ENCODE results near the gene TIAM1. TPM values are rescaled to one million over a fixed set of nuclear protein-coding genes. Genes with fewer than 3 reads are reported as not detected.

The TIAM1 gene
- total RNA-seq, 1 experiment from 2014 or later = 3.7 TPM

DNA sequence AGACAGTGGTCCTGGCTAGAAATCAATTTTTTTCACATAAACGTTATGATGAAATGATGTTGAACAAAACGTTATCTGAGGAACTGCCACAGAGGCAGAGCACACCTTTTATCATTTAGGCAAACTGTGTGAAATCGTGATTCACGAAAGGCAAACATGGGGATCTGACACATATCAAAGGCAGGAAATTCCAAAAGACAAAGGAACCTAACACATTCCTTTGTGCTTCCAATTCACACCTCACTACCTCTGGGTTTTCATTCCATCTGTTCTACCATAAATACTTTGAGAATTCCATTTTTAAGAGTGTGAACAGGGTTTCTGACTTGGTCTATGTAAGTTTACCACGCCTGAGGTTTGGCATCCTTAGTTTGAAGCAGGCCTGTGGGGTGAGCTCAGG lies 186.3 kb downstream of the TIAM1 start:
- no peak for ATAC-seq
- Histone ChIP-seq H3K9me3 (ENCODE audit: control insufficient read depth, insufficient read depth, low read depth, low read length) (no peaks in the 10 kb centered on the region; the same call in 1 of the 2 replicates), H3K36me3 (ENCODE audit: control insufficient read depth, insufficient read depth, low read length) (no peaks in the 10 kb centered on the region), H3K4me3 (ENCODE audit: low read depth in 2 of 2, low read length in 2 of 2) (no peak overlapping the region), H3K27me3 (ENCODE audit: control insufficient read depth, insufficient read depth, low read length) (no peaks in the 10 kb centered on the region; the same call in 1 of the 2 replicates), H3K27ac (ENCODE audit: low read length) (no peak overlapping the region), H3K4me1 (ENCODE audit: control insufficient read depth, insufficient read depth, low read length) (no peaks in the 10 kb centered on the region)
- in situ Hi-C loops (cut with HindIII; ENCODE audit: low pct_unique_long_range_greater_than_20kb, low sequenced_read_pairs) (no loop called here), intact Hi-C loops (cut with micrococcal nuclease; ENCODE audit: unreplicated experiment) (no loop called here)
- DNase-seq (ENCODE audit: low read depth, low spot score) = no peak
- POLR2A ChIA-PET = no interaction called here
- BruUV-seq (replicated peaks) = no TSS peak
- CTCF ChIA-PET = no interaction called here
- TF ChIP-seq POLR2AphosphoS5 (IDR thresholded peaks at IDR 0.05; ENCODE audit: low read depth, low read length) = no peak
- no peak for TF ChIP-seq SIN3A (IDR thresholded peaks at IDR 0.05; ENCODE audit: borderline replicate concordance, insufficient read depth, low read depth, low read length)
- no peak for TF ChIP-seq TCF7L2 (IDR thresholded peaks at IDR 0.05; ENCODE audit: low read depth, low read length)
- TF ChIP-seq, protein P1, sequence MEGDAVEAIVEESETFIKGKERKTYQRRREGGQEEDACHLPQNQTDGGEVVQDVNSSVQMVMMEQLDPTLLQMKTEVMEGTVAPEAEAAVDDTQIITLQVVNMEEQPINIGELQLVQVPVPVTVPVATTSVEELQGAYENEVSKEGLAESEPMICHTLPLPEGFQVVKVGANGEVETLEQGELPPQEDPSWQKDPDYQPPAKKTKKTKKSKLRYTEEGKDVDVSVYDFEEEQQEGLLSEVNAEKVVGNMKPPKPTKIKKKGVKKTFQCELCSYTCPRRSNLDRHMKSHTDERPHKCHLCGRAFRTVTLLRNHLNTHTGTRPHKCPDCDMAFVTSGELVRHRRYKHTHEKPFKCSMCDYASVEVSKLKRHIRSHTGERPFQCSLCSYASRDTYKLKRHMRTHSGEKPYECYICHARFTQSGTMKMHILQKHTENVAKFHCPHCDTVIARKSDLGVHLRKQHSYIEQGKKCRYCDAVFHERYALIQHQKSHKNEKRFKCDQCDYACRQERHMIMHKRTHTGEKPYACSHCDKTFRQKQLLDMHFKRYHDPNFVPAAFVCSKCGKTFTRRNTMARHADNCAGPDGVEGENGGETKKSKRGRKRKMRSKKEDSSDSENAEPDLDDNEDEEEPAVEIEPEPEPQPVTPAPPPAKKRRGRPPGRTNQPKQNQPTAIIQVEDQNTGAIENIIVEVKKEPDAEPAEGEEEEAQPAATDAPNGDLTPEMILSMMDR (IDR thresholded peaks at IDR 0.05) = no peak
- TF ChIP-seq, protein P2, sequence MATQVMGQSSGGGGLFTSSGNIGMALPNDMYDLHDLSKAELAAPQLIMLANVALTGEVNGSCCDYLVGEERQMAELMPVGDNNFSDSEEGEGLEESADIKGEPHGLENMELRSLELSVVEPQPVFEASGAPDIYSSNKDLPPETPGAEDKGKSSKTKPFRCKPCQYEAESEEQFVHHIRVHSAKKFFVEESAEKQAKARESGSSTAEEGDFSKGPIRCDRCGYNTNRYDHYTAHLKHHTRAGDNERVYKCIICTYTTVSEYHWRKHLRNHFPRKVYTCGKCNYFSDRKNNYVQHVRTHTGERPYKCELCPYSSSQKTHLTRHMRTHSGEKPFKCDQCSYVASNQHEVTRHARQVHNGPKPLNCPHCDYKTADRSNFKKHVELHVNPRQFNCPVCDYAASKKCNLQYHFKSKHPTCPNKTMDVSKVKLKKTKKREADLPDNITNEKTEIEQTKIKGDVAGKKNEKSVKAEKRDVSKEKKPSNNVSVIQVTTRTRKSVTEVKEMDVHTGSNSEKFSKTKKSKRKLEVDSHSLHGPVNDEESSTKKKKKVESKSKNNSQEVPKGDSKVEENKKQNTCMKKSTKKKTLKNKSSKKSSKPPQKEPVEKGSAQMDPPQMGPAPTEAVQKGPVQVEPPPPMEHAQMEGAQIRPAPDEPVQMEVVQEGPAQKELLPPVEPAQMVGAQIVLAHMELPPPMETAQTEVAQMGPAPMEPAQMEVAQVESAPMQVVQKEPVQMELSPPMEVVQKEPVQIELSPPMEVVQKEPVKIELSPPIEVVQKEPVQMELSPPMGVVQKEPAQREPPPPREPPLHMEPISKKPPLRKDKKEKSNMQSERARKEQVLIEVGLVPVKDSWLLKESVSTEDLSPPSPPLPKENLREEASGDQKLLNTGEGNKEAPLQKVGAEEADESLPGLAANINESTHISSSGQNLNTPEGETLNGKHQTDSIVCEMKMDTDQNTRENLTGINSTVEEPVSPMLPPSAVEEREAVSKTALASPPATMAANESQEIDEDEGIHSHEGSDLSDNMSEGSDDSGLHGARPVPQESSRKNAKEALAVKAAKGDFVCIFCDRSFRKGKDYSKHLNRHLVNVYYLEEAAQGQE (IDR thresholded peaks at IDR 0.05; ENCODE audit: insufficient read depth in 1 of 2, low read depth in 2 of 2, low read length in 1 of 2) = no peak

DNA sequence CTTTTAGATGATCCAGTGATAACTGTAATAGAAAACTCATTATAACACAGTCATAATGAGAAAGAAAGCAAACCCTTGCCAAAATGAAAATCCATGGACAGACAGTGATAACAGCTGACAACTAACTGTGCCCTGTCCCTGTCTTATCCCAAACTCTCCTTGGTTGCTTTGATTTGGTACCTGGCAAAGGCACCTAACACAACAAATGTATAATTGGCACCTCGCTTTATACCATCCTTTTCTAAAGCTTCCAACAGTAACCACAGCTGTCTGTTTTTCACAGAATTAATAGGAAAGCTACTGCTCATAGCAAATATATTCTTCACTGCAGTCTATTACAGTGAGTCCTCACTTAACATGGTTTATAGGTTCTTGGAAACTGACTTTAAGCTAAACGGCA lies 187.4 kb downstream of the TIAM1 start:
- no TSS peak for BruUV-seq (replicated peaks)
- Histone ChIP-seq H3K27me3 (ENCODE audit: control insufficient read depth, insufficient read depth, low read length) (no peaks in the 10 kb centered on the region; the same call in 1 of the 2 replicates), H3K27ac (ENCODE audit: low read length) (no peak overlapping the region), H3K4me3 (ENCODE audit: low read depth in 2 of 2, low read length in 2 of 2) (no peak overlapping the region), H3K9me3 (ENCODE audit: control insufficient read depth, insufficient read depth, low read depth, low read length) (no peaks in the 10 kb centered on the region; the same call in 1 of the 2 replicates), H3K36me3 (ENCODE audit: control insufficient read depth, insufficient read depth, low read length) (no peaks in the 10 kb centered on the region), H3K4me1 (ENCODE audit: control insufficient read depth, insufficient read depth, low read length) (no peaks in the 10 kb centered on the region)
- ChIA-PET CTCF (no interaction called here), POLR2A (no interaction called here)
- in situ Hi-C loops (cut with HindIII; ENCODE audit: low pct_unique_long_range_greater_than_20kb, low sequenced_read_pairs) (no loop called here), intact Hi-C loops (cut with micrococcal nuclease; ENCODE audit: unreplicated experiment) (no loop called here)
- TF ChIP-seq TCF7L2 (IDR thresholded peaks at IDR 0.05; ENCODE audit: low read depth, low read length) = no peak
- no peak for TF ChIP-seq SIN3A (IDR thresholded peaks at IDR 0.05; ENCODE audit: borderline replicate concordance, insufficient read depth, low read depth, low read length)
- TF ChIP-seq POLR2AphosphoS5 (IDR thresholded peaks at IDR 0.05; ENCODE audit: low read depth, low read length) = no peak
- TF ChIP-seq, protein P1 (IDR thresholded peaks at IDR 0.05) = no peak
- TF ChIP-seq, protein P2 (IDR thresholded peaks at IDR 0.05; ENCODE audit: insufficient read depth in 1 of 2, low read depth in 2 of 2, low read length in 1 of 2) = no peak
- no peak for ATAC-seq
- DNase-seq (ENCODE audit: low read depth, low spot score) = no peak
